Smooth muscle cell (in vitro differentiated cells): ENCODE results near the gene CTNNB1. TPM values are rescaled to one million over a fixed set of nuclear protein-coding genes. Genes with fewer than 3 reads are reported as not detected.
A peak's percentile ranks its signal among the peaks of the same experiment; 100 is the strongest.

Experiments
- DNase-seq: peaks from one replicate; lab custom pipeline; 2025; ENCODE audit not compliant: unreplicated experiment; lab: John Stamatoyannopoulos, UW
- H2AFZ ChIP-seq: fragments of 200-600 bp; sonication (generic); 2 replicates; pipeline ENCODE4 v1.6.0; 2016; ENCODE audit warnings: antibody characterized with exemption, low read depth, mild to moderate bottlenecking
- H3F3A ChIP-seq: fragments of 200-600 bp; sonication (generic); 2 replicates; pipeline ENCODE4 v1.6.0; 2017; ENCODE audit warnings: antibody characterized with exemption, low read depth
- H3K27ac ChIP-seq: fragments of 200-600 bp; sonication (generic); 2 replicates; pipeline ENCODE4 v1.5.1; 2016; ENCODE audit warnings: low read depth, mild to moderate bottlenecking
- H3K27me3 ChIP-seq: fragments of 200-600 bp; sonication (generic); 2 replicates; pipeline ENCODE4 v1.6.1; 2016; ENCODE audit warnings: low read depth, mild to moderate bottlenecking
- H3K36me3 ChIP-seq: fragments of 200-600 bp; sonication (generic); 2 replicates; pipeline ENCODE4 v1.5.1; 2016; ENCODE audit warnings: low read depth
- H3K4me1 ChIP-seq: fragments of 200-600 bp; sonication (generic); 2 replicates; pipeline ENCODE4 v1.5.1; 2016; ENCODE audit warnings: low read depth
- H3K4me2 ChIP-seq: fragments of 200-600 bp; sonication (generic); 2 replicates; pipeline ENCODE4 v1.6.0; 2016; ENCODE audit warnings: mild to moderate bottlenecking
- H3K4me3 ChIP-seq: fragments of 200-600 bp; sonication (generic); 2 replicates; pipeline ENCODE4 v1.5.1; 2016; ENCODE audit warnings: mild to moderate bottlenecking
- H3K79me2 ChIP-seq: fragments of 200-600 bp; sonication (generic); 2 replicates; pipeline ENCODE4 v1.6.0; 2016; ENCODE audit warnings: low read depth, mild to moderate bottlenecking
- H3K9ac ChIP-seq: fragments of 200-600 bp; sonication (generic); 2 replicates; pipeline ENCODE4 v1.6.0; 2016; ENCODE audit warnings: low read depth
- H3K9me3 ChIP-seq: fragments of 200-600 bp; sonication (generic); replicated peaks from 2 replicates; pipeline ENCODE4 v1.5.1; 2016; ENCODE audit warnings: low read depth
- H4K20me1 ChIP-seq: fragments of 200-600 bp; sonication (generic); 2 replicates; pipeline ENCODE4 v1.6.0; 2016; ENCODE audit warnings: low read depth
- CTCF ChIP-seq: fragments of 200-600 bp; sonication (generic); IDR thresholded peaks from 2 replicates; pipeline ENCODE4 v1.5.1; 2017; ENCODE audit warnings: borderline replicate concordance, mild to moderate bottlenecking, antibody characterized with exemption; ENCODE audit not compliant: insufficient read depth, poor library complexity, severe bottlenecking
- WGBS: methylation state at CpG from one replicate; pipeline ENCODE4 v1.1.7; 2016; ENCODE audit warnings: low lambda C conversion rate; 5-methylcytosine and 5-hydroxymethylcytosine counted together
- polyA plus RNA-seq: library from polyadenylated mRNA; unstranded; fragments of >200 nt; fragmentation: Nextera tagmentation; extraction: Ambion mirVana; gene quantifications from 2 replicates; pipeline ENCODE4 v1.2.1, GENCODE V29; 2016
- total RNA-seq: library from RNA; depleted of rRNA; stranded (reverse); fragments of >200 nt; gene quantifications from 2 replicates; pipeline ENCODE4 v1.2.3, GENCODE V29; 2014

CTNNB1 gene
- total and polyA plus RNA-seq, 2 experiments from 2014 or later = 167 to 957 TPM

- no peak for TF ChIP-seq CTCF
- DNase-seq = no peak
- WGBS = 58% methylated on average over 12 of the region's 12 CpGs
These were observed 48.0 kb downstream of the CTNNB1 start for GRCh38 chr3:41247055-41248004.

GRCh38 chr3:41248525-41248924 lies 49.2 kb downstream of the CTNNB1 start:
- H3F3A ChIP-seq = peaks cover 15% of the 10 kb centered on the region
- no peak overlapping the region for H3K27ac ChIP-seq
- H3K27me3 ChIP-seq = no peaks in the 10 kb centered on the region
- 94% methylated on average over 3 of the region's 3 CpGs for WGBS
- H4K20me1 ChIP-seq = no peaks in the 10 kb centered on the region
- no peak overlapping the region for H3K9ac ChIP-seq
- no peak for TF ChIP-seq CTCF
- no peaks in the 10 kb centered on the region for H3K4me1 ChIP-seq
- H2AFZ ChIP-seq = no peak overlapping the region
- no peak for DNase-seq
- H3K4me3 ChIP-seq = no peak overlapping the region
- no peaks in the 10 kb centered on the region for H3K9me3 ChIP-seq
- no peaks in the 10 kb centered on the region for H3K79me2 ChIP-seq
- no peak overlapping the region for H3K4me2 ChIP-seq
- H3K36me3 ChIP-seq = no peaks in the 10 kb centered on the region

More at GRCh38 chr3:41247055-41248004, 48.0 kb downstream of the CTNNB1 start:
- Histone ChIP-seq H3K4me3 (no peak overlapping the region), H3K27ac (peak overlapping the region; percentile 6), H3K79me2 (no peaks in the 10 kb centered on the region), H3K9ac (no peak overlapping the region), H3K36me3 (no peaks in the 10 kb centered on the region), H3K4me1 (no peaks in the 10 kb centered on the region), H3K27me3 (no peaks in the 10 kb centered on the region), H3F3A (peaks cover 27% of the 10 kb centered on the region), H3K4me2 (peak overlapping the region; percentile 18), H3K9me3 (no peaks in the 10 kb centered on the region), H4K20me1 (peaks cover 9% of the 10 kb centered on the region), H2AFZ (no peak overlapping the region)

GRCh38 chr3:41249318-41249717 lies 50.0 kb downstream of the CTNNB1 start:
- no peak for DNase-seq
- Histone ChIP-seq H3K36me3 (no peaks in the 10 kb centered on the region), H3K9me3 (no peaks in the 10 kb centered on the region), H3K4me3 (no peak overlapping the region), H3K27ac (no peak overlapping the region), H3K79me2 (no peaks in the 10 kb centered on the region), H2AFZ (no peak overlapping the region), H3K4me2 (no peak overlapping the region), H3K27me3 (no peaks in the 10 kb centered on the region), H3K9ac (no peak overlapping the region), H3F3A (peaks cover 8% of the 10 kb centered on the region), H3K4me1 (no peaks in the 10 kb centered on the region), H4K20me1 (no peaks in the 10 kb centered on the region)
- 73% methylated on average over 3 of the region's 3 CpGs for WGBS
- no peak for TF ChIP-seq CTCF
